ENCODE data around the gene EDEM2.
"Not testable (repeated sequence)": the region's sequence is repeated elsewhere in the genome, so short reads cannot be mapped to it uniquely, and the experiment has no call there.

EDEM2 gene

GRCh38 chr20:35146920-35147574 lies at the start of gene EDEM2:
Gene EDEM2, minus strand, starts transcription at chr20:35147336. Its CDS starts 78 bp downstream, at chr20:35147258.
- peak within 1 kb of the TSS; percentile 84 for H3K4me3 Mint-ChIP-seq
- peak within 1 kb of the TSS; percentile 96 for H3K27ac Mint-ChIP-seq
- H3K27me3 Mint-ChIP-seq, result no peaks in the 10 kb centered on the region
- intact Hi-C loops (cut with micrococcal nuclease), result loop anchor here (5.0 kb wide), 1 partner anchor 55 kb away; the partner anchor contains the start of gene TRPC4AP
- peaks cover 46% of the 10 kb centered on the region for H3K4me1 Mint-ChIP-seq (ENCODE audit: low read depth)
- H3K9me3 Mint-ChIP-seq, result no peaks in the 10 kb centered on the region
- peaks cover 35% of the 10 kb centered on the region for H3K36me3 Mint-ChIP-seq (ENCODE audit: low read depth)

- Mint-ChIP-seq H3K27me3 (no peaks in the 10 kb centered on the region), H3K9me3 (peaks cover 35% of the 10 kb centered on the region), H3K4me1 (ENCODE audit: low read depth) (no peaks in the 10 kb centered on the region), H3K36me3 (ENCODE audit: low read depth) (peaks cover 17% of the 10 kb centered on the region), H3K27ac (no peak overlapping the region), H3K4me3 (no peak overlapping the region)
- intact Hi-C loops (cut with micrococcal nuclease), result no loop called here
Measured at GRCh38 chr20:35196313-35196712, 49.2 kb upstream of the EDEM2 start.

- H3K27ac Mint-ChIP-seq; H3K4me3 Mint-ChIP-seq; H3K4me1 Mint-ChIP-seq (ENCODE audit: low read depth); H3K27me3 Mint-ChIP-seq; intact Hi-C loops (cut with micrococcal nuclease): not testable (repeated sequence)
- peaks cover 19% of the 10 kb centered on the region for H3K9me3 Mint-ChIP-seq
- H3K36me3 Mint-ChIP-seq (ENCODE audit: low read depth), result peaks cover 14% of the 10 kb centered on the region
Measured at GRCh38 chr20:35193031-35193791, 46.1 kb upstream of the EDEM2 start.

- H3K27ac Mint-ChIP-seq, result no peak overlapping the region
- intact Hi-C loops (cut with micrococcal nuclease), result no loop called here
- peaks cover 14% of the 10 kb centered on the region for H3K9me3 Mint-ChIP-seq
- H3K4me1 Mint-ChIP-seq (ENCODE audit: low read depth), result no peaks in the 10 kb centered on the region
- peaks cover 11% of the 10 kb centered on the region for H3K36me3 Mint-ChIP-seq (ENCODE audit: low read depth)
- no peak overlapping the region for H3K4me3 Mint-ChIP-seq
- H3K27me3 Mint-ChIP-seq, result no peaks in the 10 kb centered on the region
Measured at GRCh38 chr20:35192118-35192872, 45.2 kb upstream of the EDEM2 start.

GRCh38 chr20:35191419-35192117 lies 44.4 kb upstream of the EDEM2 start:
- intact Hi-C loops (cut with micrococcal nuclease), result no loop called here
- peaks cover 5% of the 10 kb centered on the region for H3K36me3 Mint-ChIP-seq (ENCODE audit: low read depth)

GRCh38 chr20:35190556-35190955 lies 43.4 kb upstream of the EDEM2 start:
- Mint-ChIP-seq H3K4me3 (no peak overlapping the region), H3K27me3 (no peaks in the 10 kb centered on the region), H3K4me1 (ENCODE audit: low read depth) (no peaks in the 10 kb centered on the region), H3K36me3 (ENCODE audit: low read depth) (peaks cover 5% of the 10 kb centered on the region), H3K9me3 (no peaks in the 10 kb centered on the region), H3K27ac (no peak overlapping the region)
- intact Hi-C loops (cut with micrococcal nuclease), result no loop called here

More at GRCh38 chr20:35191419-35192117, 44.4 kb upstream of the EDEM2 start:
- Mint-ChIP-seq H3K4me1 (ENCODE audit: low read depth) (no peaks in the 10 kb centered on the region), H3K4me3 (no peak overlapping the region), H3K27me3 (no peaks in the 10 kb centered on the region), H3K27ac (no peak overlapping the region), H3K9me3 (peaks cover 7% of the 10 kb centered on the region)

- H3K9me3 Mint-ChIP-seq; H3K36me3 Mint-ChIP-seq (ENCODE audit: low read depth); H3K4me3 Mint-ChIP-seq; H3K4me1 Mint-ChIP-seq (ENCODE audit: low read depth); intact Hi-C loops (cut with micrococcal nuclease); H3K27me3 Mint-ChIP-seq; H3K27ac Mint-ChIP-seq: not testable (repeated sequence)
Measured at GRCh38 chr20:35189223-35189622, 42.1 kb upstream of the EDEM2 start.

- H3K36me3 Mint-ChIP-seq (ENCODE audit: low read depth), result peaks cover 5% of the 10 kb centered on the region
- H3K9me3 Mint-ChIP-seq, result no peaks in the 10 kb centered on the region
- H3K4me1 Mint-ChIP-seq (ENCODE audit: low read depth), result no peaks in the 10 kb centered on the region
- no peaks in the 10 kb centered on the region for H3K27me3 Mint-ChIP-seq
- intact Hi-C loops (cut with micrococcal nuclease), result no loop called here
- no peak overlapping the region for H3K27ac Mint-ChIP-seq
- H3K4me3 Mint-ChIP-seq, result no peak overlapping the region
Measured at GRCh38 chr20:35187584-35188190, 40.6 kb upstream of the EDEM2 start.

- H3K9me3 Mint-ChIP-seq; H3K4me3 Mint-ChIP-seq; H3K27ac Mint-ChIP-seq; H3K4me1 Mint-ChIP-seq (ENCODE audit: low read depth); H3K36me3 Mint-ChIP-seq (ENCODE audit: low read depth); H3K27me3 Mint-ChIP-seq; intact Hi-C loops (cut with micrococcal nuclease): not testable (repeated sequence)
Measured at GRCh38 chr20:35186691-35187289, 39.7 kb upstream of the EDEM2 start.

GRCh38 chr20:35181731-35182130 lies 34.6 kb upstream of the EDEM2 start:
- H3K4me1 Mint-ChIP-seq (ENCODE audit: low read depth), result no peaks in the 10 kb centered on the region
- H3K36me3 Mint-ChIP-seq (ENCODE audit: low read depth), result no peaks in the 10 kb centered on the region
- H3K27ac Mint-ChIP-seq, result no peak overlapping the region
- no peaks in the 10 kb centered on the region for H3K9me3 Mint-ChIP-seq
- no peak overlapping the region for H3K4me3 Mint-ChIP-seq
- no peaks in the 10 kb centered on the region for H3K27me3 Mint-ChIP-seq
- intact Hi-C loops (cut with micrococcal nuclease), result no loop called here

- H3K9me3 Mint-ChIP-seq, result no peaks in the 10 kb centered on the region
- H3K27me3 Mint-ChIP-seq, result no peaks in the 10 kb centered on the region
- H3K27ac Mint-ChIP-seq, result no peak overlapping the region
- H3K4me3 Mint-ChIP-seq, result no peak overlapping the region
- H3K4me1 Mint-ChIP-seq (ENCODE audit: low read depth), result no peaks in the 10 kb centered on the region
- intact Hi-C loops (cut with micrococcal nuclease), result no loop called here
- H3K36me3 Mint-ChIP-seq (ENCODE audit: low read depth), result peaks cover 6% of the 10 kb centered on the region
Measured at GRCh38 chr20:35180266-35180665, 33.1 kb upstream of the EDEM2 start.

GRCh38 chr20:35179292-35180212 lies 32.4 kb upstream of the EDEM2 start:
- Mint-ChIP-seq H3K36me3 (ENCODE audit: low read depth) (peaks cover 6% of the 10 kb centered on the region), H3K4me1 (ENCODE audit: low read depth) (no peaks in the 10 kb centered on the region), H3K9me3 (no peaks in the 10 kb centered on the region), H3K27me3 (no peaks in the 10 kb centered on the region), H3K4me3 (no peak overlapping the region), H3K27ac (no peak overlapping the region)
- intact Hi-C loops (cut with micrococcal nuclease), result no loop called here
